Measurements from ENCODE around the gene ADCY10.
"Not testable (repeated sequence)": the region's sequence is repeated elsewhere in the genome, so short reads cannot be mapped to it uniquely, and the experiment has no call there.

The ADCY10 gene

GRCh38 chr1:167924543-167925231 is 10.8 kb upstream of the ADCY10 start:
- DNase-seq (ENCODE audit: low spot score) = no peak

GRCh38 chr1:167924102-167924501 is 10.2 kb upstream of the ADCY10 start:
- DNase-seq (ENCODE audit: low spot score) = no peak

- DNase-seq (ENCODE audit: low spot score) = no peak
Observed at GRCh38 chr1:167923324-167924056, 9.6 kb upstream of the ADCY10 start.

- no peak for DNase-seq (ENCODE audit: low spot score)
Observed at GRCh38 chr1:167922611-167923074, 8.7 kb upstream of the ADCY10 start.

- DNase-seq (ENCODE audit: low spot score) = peak; percentile 17
Observed at GRCh38 chr1:167922023-167922422, 8.1 kb upstream of the ADCY10 start.

GRCh38 chr1:167916766-167917511 is 3.0 kb upstream of the ADCY10 start:
- DNase-seq (ENCODE audit: low spot score) = no peak

- DNase-seq (ENCODE audit: low spot score) = no peak
Observed at GRCh38 chr1:167915569-167915968, 1.6 kb upstream of the ADCY10 start.

- DNase-seq (ENCODE audit: low spot score) = no peak
Observed at GRCh38 chr1:167912294-167912693, 1.6 kb downstream of the ADCY10 start.

GRCh38 chr1:167911413-167911812 is 2.5 kb downstream of the ADCY10 start:
- no peak for DNase-seq (ENCODE audit: low spot score)

GRCh38 chr1:167910530-167910929 is 3.4 kb downstream of the ADCY10 start:
- no peak for DNase-seq (ENCODE audit: low spot score)

- no peak for DNase-seq (ENCODE audit: low spot score)
Observed at GRCh38 chr1:167909691-167910180, 4.2 kb downstream of the ADCY10 start.

GRCh38 chr1:167905671-167906070 is 8.3 kb downstream of the ADCY10 start:
- DNase-seq (ENCODE audit: low spot score) = no peak

GRCh38 chr1:167905182-167905581 is 8.8 kb downstream of the ADCY10 start:
- DNase-seq (ENCODE audit: low spot score) = no peak

GRCh38 chr1:167904652-167905130 is 9.2 kb downstream of the ADCY10 start:
- DNase-seq (ENCODE audit: low spot score) = peak; percentile 55

GRCh38 chr1:167900907-167901306 is 13.0 kb downstream of the ADCY10 start:
- DNase-seq (ENCODE audit: low spot score) = no peak

GRCh38 chr1:167899253-167899681 is 14.7 kb downstream of the ADCY10 start:
- DNase-seq (ENCODE audit: low spot score) = peak; percentile 63

- DNase-seq (ENCODE audit: low spot score) = no peak
Observed at GRCh38 chr1:167898578-167899222, 15.2 kb downstream of the ADCY10 start.

- no peak for DNase-seq (ENCODE audit: low spot score)
Observed at GRCh38 chr1:167893798-167894197, 20.1 kb downstream of the ADCY10 start.

GRCh38 chr1:167890400-167890799 is 23.5 kb downstream of the ADCY10 start:
- DNase-seq (ENCODE audit: low spot score) = no peak

- not testable (repeated sequence) for DNase-seq (ENCODE audit: low spot score)
Observed at GRCh38 chr1:167887187-167887586, 26.7 kb downstream of the ADCY10 start.

- no peak for DNase-seq (ENCODE audit: low spot score)
Observed at GRCh38 chr1:167882376-167882775, 31.6 kb downstream of the ADCY10 start.

GRCh38 chr1:167881786-167882185 is 32.1 kb downstream of the ADCY10 start:
- no peak for DNase-seq (ENCODE audit: low spot score)
